Central memory CD8-positive, alpha-beta T cell (primary cell): ENCODE results near the gene CCDC43.
A peak's percentile ranks its signal among the peaks of the same experiment; 100 is the strongest.
"Not testable (repeated sequence)": the region's sequence is repeated elsewhere in the genome, so short reads cannot be mapped to it uniquely, and the experiment has no call there.

Experiments used
- ATAC-seq: fragments of 150-1000 bp; cut with Tn5 transposase; replicated peaks from 2 replicates; pipeline ENCODE4 v1.10.0; 2022; ENCODE audit warnings: mild to moderate bottlenecking, moderate FRiP score, moderate number of reproducible peaks; ENCODE audit not compliant: poor library complexity, severe bottlenecking; ENCODE audit errors: extremely low read depth
- DNase-seq, 2 donors: peaks; one replicate each; pipeline ENCODE4 v3.0.0; 2021; ENCODE audit warnings: low spot score in 2 of 2
- H3K27ac Mint-ChIP-seq: one replicate; pipeline ENCODE4 v1.8.0; 2022; ENCODE audit warnings: low read depth, mild to moderate bottlenecking, moderate library complexity, mixed read lengths
- H3K27me3 Mint-ChIP-seq: one replicate; pipeline ENCODE4 v1.8.0; 2022; ENCODE audit warnings: mixed read lengths
- H3K36me3 Mint-ChIP-seq: one replicate; pipeline ENCODE4 v1.8.0; 2022; ENCODE audit warnings: mild to moderate bottlenecking, moderate library complexity, mixed read lengths; ENCODE audit not compliant: insufficient read depth
- H3K4me1 Mint-ChIP-seq: one replicate; pipeline ENCODE4 v1.8.0; 2022; ENCODE audit warnings: mixed read lengths
- H3K4me3 Mint-ChIP-seq: one replicate; pipeline ENCODE4 v1.8.0; 2022; ENCODE audit warnings: mild to moderate bottlenecking, moderate library complexity, mixed read lengths
- H3K9me3 Mint-ChIP-seq: one replicate; pipeline ENCODE4 v1.8.0; 2022; ENCODE audit warnings: mixed read lengths

CCDC43 gene

GRCh38 chr17:44655983-44656710, 33.4 kb downstream of the CCDC43 start, which contains the start of gene MEIOC:
MEIOC (plus strand) TSS chr17:44656468; CDS start chr17:44656614, 146 bp downstream.
- H3K9me3 Mint-ChIP-seq = no peaks in the 10 kb centered on the region
- DNase-seq = no peak
- H3K4me3 Mint-ChIP-seq = peak within 1 kb of the TSS; percentile 58
- no peak for ATAC-seq
- peaks cover 50% of the 10 kb centered on the region for H3K27me3 Mint-ChIP-seq
- peaks cover 2% of the 10 kb centered on the region for H3K36me3 Mint-ChIP-seq
- H3K4me1 Mint-ChIP-seq = peaks cover 5% of the 10 kb centered on the region
- no peak within 1 kb of the TSS for H3K27ac Mint-ChIP-seq

GRCh38 chr17:44653954-44654353, 35.6 kb downstream of the CCDC43 start:
- no peak overlapping the region for H3K27ac Mint-ChIP-seq

GRCh38 chr17:44653384-44653783, 36.2 kb downstream of the CCDC43 start:
- peaks cover 60% of the 10 kb centered on the region for H3K27me3 Mint-ChIP-seq
- no peak overlapping the region for H3K27ac Mint-ChIP-seq
- DNase-seq = no peak
- no peak for ATAC-seq
- peaks cover 2% of the 10 kb centered on the region for H3K36me3 Mint-ChIP-seq
- peaks cover 5% of the 10 kb centered on the region for H3K4me1 Mint-ChIP-seq
- no peaks in the 10 kb centered on the region for H3K9me3 Mint-ChIP-seq
- H3K4me3 Mint-ChIP-seq = no peak overlapping the region

More at GRCh38 chr17:44653954-44654353, 35.6 kb downstream of the CCDC43 start:
- H3K9me3 Mint-ChIP-seq = no peaks in the 10 kb centered on the region
- DNase-seq (no peak), ATAC-seq (no peak)
- H3K27me3 Mint-ChIP-seq = peaks cover 58% of the 10 kb centered on the region
- peaks cover 2% of the 10 kb centered on the region for H3K36me3 Mint-ChIP-seq
- H3K4me3 Mint-ChIP-seq = no peak overlapping the region
- peaks cover 5% of the 10 kb centered on the region for H3K4me1 Mint-ChIP-seq

- Mint-ChIP-seq H3K9me3 (no peaks in the 10 kb centered on the region), H3K27ac (no peak overlapping the region), H3K4me3 (no peak overlapping the region), H3K4me1 (peaks cover 5% of the 10 kb centered on the region), H3K27me3 (peaks cover 67% of the 10 kb centered on the region), H3K36me3 (peaks cover 2% of the 10 kb centered on the region)
- no peak for ATAC-seq
- no peak for DNase-seq
Observed at GRCh38 chr17:44652727-44653126, 36.8 kb downstream of the CCDC43 start.

- Mint-ChIP-seq H3K4me3 (no peak overlapping the region), H3K27me3 (peaks cover 57% of the 10 kb centered on the region), H3K36me3 (peaks cover 2% of the 10 kb centered on the region), H3K4me1 (no peaks in the 10 kb centered on the region), H3K9me3 (no peaks in the 10 kb centered on the region), H3K27ac (no peak overlapping the region)
- DNase-seq (no peak), ATAC-seq (no peak)
Observed at GRCh38 chr17:44651228-44651627, 38.3 kb downstream of the CCDC43 start.

GRCh38 chr17:44648963-44649362, 40.6 kb downstream of the CCDC43 start:
- DNase-seq = no peak
- no peaks in the 10 kb centered on the region for H3K4me1 Mint-ChIP-seq
- H3K36me3 Mint-ChIP-seq = peaks cover 2% of the 10 kb centered on the region
- H3K4me3 Mint-ChIP-seq = no peak overlapping the region
- H3K27me3 Mint-ChIP-seq = peaks cover 56% of the 10 kb centered on the region
- H3K9me3 Mint-ChIP-seq = no peaks in the 10 kb centered on the region
- no peak for ATAC-seq
- no peak overlapping the region for H3K27ac Mint-ChIP-seq

GRCh38 chr17:44647736-44648135, 41.8 kb downstream of the CCDC43 start:
- H3K4me3 Mint-ChIP-seq = no peak overlapping the region
- H3K27me3 Mint-ChIP-seq = peaks cover 65% of the 10 kb centered on the region
- no peaks in the 10 kb centered on the region for H3K9me3 Mint-ChIP-seq
- no peak for ATAC-seq
- DNase-seq = no peak
- H3K27ac Mint-ChIP-seq = no peak overlapping the region
- no peaks in the 10 kb centered on the region for H3K4me1 Mint-ChIP-seq
- H3K36me3 Mint-ChIP-seq = peaks cover under 1% of the 10 kb centered on the region

- Mint-ChIP-seq H3K27me3 (peaks cover 65% of the 10 kb centered on the region), H3K36me3 (no peaks in the 10 kb centered on the region), H3K4me1 (no peaks in the 10 kb centered on the region), H3K9me3 (no peaks in the 10 kb centered on the region), H3K27ac (no peak overlapping the region), H3K4me3 (no peak overlapping the region)
- DNase-seq (no peak), ATAC-seq (no peak)
Observed at GRCh38 chr17:44646280-44646679, 43.3 kb downstream of the CCDC43 start.

- DNase-seq = no peak
- Mint-ChIP-seq H3K4me1 (no peaks in the 10 kb centered on the region), H3K4me3 (no peak overlapping the region), H3K27me3 (peaks cover 63% of the 10 kb centered on the region), H3K27ac (no peak overlapping the region), H3K36me3 (no peaks in the 10 kb centered on the region), H3K9me3 (no peaks in the 10 kb centered on the region)
- ATAC-seq = no peak
Observed at GRCh38 chr17:44645341-44645740, 44.2 kb downstream of the CCDC43 start.

- Mint-ChIP-seq H3K4me3 (no peak overlapping the region), H3K27ac (no peak overlapping the region), H3K9me3 (no peaks in the 10 kb centered on the region), H3K36me3 (no peaks in the 10 kb centered on the region), H3K4me1 (no peaks in the 10 kb centered on the region), H3K27me3 (peaks cover 55% of the 10 kb centered on the region)
- ATAC-seq (no peak), DNase-seq (no peak)
Observed at GRCh38 chr17:44642834-44643233, 46.7 kb downstream of the CCDC43 start.

- no peaks in the 10 kb centered on the region for H3K36me3 Mint-ChIP-seq
- H3K9me3 Mint-ChIP-seq = no peaks in the 10 kb centered on the region
- ATAC-seq = no peak
- H3K4me3 Mint-ChIP-seq = no peak overlapping the region
- peaks cover 47% of the 10 kb centered on the region for H3K27me3 Mint-ChIP-seq
- H3K4me1 Mint-ChIP-seq = no peaks in the 10 kb centered on the region
- no peak for DNase-seq
- H3K27ac Mint-ChIP-seq = no peak overlapping the region
Observed at GRCh38 chr17:44637066-44637465, 52.5 kb downstream of the CCDC43 start.

- Mint-ChIP-seq H3K36me3 (no peaks in the 10 kb centered on the region), H3K9me3 (no peaks in the 10 kb centered on the region), H3K4me1 (no peaks in the 10 kb centered on the region), H3K4me3 (no peak overlapping the region), H3K27me3 (peaks cover 46% of the 10 kb centered on the region), H3K27ac (no peak overlapping the region)
- DNase-seq = no peak
- no peak for ATAC-seq
Observed at GRCh38 chr17:44636562-44636961, 53.0 kb downstream of the CCDC43 start.

GRCh38 chr17:44634401-44634800, 55.2 kb downstream of the CCDC43 start:
- not testable (repeated sequence) for H3K4me3 Mint-ChIP-seq, H3K9me3 Mint-ChIP-seq, H3K27ac Mint-ChIP-seq, H3K36me3 Mint-ChIP-seq, H3K4me1 Mint-ChIP-seq, ATAC-seq, DNase-seq
- H3K27me3 Mint-ChIP-seq = peaks cover 37% of the 10 kb centered on the region
